Umbilical cord (tissue), 2 donors: ENCODE measurements around the gene FIBP. TPM values are rescaled to one million over a fixed set of nuclear protein-coding genes. Genes with fewer than 3 reads are reported as not detected.

ENCODE experiments used
- DNase-seq: peaks from one replicate; pipeline ENCODE4 v3.0.0-alpha.2; 2015; ENCODE audit warnings: low spot score
- total RNA-seq: library from RNA; depleted of rRNA; stranded (reverse); fragments of >200 nt; gene quantifications from one replicate; pipeline ENCODE4 v1.2.3, GENCODE V29; 2014; ENCODE audit warnings: low replicate concordance; ENCODE audit not compliant: insufficient read depth

Gene FIBP
- total RNA-seq, 1 donor from 2014 or later, result 103 TPM

DNA sequence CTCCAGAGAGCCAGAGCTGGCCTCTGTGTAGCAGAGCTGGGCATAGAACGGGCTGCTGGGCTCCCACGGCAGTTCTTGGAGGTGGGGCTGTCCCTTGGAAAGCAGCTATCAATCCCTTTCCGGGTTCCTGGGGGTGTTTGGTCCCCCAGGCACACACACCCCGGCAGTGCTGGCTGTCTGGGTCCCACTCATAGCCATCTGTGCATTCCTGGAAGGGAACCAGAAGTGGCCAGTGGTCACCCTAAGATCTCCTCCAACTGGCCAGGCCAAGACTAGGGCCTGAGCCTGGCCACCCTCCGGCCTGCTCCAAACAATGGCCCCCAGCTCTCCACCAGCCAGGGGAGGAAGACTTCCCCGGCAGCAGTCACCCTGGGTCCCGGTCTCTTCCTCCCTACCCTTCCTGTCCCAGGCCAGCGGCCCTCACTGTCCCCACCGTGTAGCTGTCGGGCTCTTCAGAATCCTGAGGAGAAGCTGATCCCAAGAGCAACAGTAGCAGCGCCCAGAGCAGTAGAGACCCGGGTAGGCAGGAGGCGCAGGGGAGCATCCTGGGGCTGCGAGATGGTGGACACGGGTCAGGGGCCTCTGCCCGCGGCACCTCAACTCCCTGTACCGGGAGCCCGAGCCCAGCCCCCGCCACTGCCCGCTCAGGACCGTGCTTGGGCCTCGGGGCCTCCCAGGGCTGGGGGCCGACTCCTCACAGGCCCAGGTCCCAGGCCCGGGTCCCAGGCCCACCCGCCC lies 16.3 kb downstream of the FIBP start:
- DNase-seq, result peak; percentile 40

DNA sequence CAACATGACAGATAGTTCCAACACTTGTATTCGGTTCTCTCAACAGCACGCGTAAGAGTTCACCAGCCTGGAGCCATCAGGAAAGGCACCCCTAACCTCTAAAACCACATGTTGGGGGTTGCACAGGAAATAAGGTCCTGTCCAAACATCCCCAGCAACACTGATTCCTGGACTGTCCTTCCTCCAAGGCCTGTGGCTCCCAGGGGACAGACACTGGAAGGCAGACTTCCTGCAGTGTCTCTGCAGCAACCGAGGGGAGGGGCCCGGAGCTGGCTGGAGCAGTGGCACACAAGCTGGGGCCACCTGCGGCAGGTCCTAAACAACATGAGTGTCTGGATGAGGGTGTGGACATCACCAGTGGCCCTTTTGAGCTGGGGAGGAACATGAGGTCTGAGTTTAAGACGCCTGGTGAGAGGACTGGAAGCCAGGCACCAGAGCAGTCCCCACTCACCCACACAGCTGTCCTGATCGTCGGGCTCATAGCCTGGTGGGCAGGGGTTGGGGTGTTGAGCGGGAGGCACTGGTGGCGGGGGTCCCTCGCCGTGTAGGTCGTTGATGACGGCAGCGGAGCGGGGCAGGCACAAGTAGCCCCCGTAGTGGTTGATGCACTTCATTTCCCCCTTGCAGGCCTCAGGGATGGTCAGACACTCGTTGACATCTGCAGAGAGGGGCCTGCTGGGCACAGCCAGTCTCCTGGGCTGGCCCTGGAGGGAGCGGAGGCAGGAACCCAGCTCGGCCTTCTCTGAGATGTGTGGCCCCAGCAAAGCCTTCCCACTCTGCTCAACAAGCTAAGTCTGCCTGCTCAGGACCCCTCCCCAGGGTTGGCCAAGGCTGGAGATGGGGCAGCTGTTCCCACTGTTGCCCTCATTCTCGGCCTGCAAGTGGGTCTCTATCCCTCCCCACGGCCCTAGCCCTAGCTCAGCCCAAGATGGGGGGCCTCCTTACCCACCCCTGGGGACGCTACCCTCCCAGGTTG lies 17.3 kb downstream of the FIBP start:
- no peak for DNase-seq

DNA sequence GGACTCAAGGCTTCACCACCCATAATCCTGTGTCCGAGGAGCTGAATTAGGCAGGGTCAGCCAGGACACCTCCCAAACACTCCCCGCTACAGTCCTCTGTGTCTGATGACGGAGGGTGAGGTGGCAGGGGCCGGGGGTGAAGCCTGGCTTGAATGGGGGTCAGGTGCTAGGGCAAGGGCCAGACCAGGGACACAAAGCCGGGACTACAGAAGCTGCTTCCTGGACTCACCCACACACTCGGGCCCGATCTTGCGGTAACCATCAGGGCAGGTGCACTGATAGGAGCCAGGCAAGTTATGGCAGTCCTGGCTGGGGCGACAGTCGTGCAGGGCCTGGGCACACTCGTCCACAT lies 18.0 kb downstream of the FIBP start:
- no peak for DNase-seq

DNA sequence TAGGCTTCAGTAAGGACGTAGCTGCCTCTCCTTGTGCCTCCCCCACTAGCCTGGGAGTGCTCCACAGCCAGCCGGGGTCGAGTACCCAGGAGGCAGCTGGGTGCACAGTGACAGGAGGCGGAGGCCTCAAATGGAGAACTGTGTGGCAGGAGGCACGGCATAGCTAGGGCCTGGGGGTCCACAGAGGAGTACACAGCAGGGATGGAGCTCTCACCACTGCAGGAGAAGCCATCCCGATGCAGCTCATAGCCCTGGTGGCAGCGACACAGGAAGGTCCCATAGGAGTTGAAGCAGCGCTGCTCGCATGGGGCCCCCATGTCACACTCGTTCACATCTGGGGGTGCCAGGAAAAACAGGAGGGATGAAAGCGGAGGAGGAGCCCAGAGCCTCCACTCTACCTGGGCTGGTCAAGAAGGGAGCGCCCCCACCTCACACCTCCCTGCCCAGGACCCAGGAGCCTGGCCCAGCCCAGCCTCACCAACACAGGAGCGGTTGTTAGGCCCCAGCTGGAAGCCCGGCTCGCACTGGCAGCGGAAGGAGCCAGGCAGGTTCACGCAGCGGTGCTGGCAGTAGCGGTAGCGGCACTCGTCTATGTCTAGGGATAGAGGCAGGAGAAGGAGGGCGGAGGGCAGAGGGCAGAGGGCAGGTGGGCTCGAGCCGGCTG lies 18.5 kb downstream of the FIBP start:
- DNase-seq, result no peak

DNA sequence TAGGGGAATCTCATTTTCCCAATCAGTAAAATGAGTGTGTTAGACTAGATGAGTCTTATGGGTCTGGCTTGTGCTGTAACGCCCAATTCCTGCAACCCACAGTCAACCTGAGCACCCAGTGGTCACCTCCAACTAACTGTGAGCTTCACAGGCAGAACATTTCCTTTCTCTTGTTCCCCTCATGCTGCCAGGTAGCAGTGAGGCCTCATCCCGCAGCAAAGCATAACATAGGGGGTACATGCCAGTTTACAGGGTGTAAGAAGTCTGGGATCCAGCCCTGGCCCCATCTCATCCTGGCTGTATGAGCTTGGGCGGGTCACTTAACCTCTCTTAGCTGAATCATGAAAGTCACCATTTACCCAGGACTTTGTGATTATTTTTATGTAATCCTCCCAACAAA lies 19.4 kb downstream of the FIBP start:
- DNase-seq, result no peak

DNA sequence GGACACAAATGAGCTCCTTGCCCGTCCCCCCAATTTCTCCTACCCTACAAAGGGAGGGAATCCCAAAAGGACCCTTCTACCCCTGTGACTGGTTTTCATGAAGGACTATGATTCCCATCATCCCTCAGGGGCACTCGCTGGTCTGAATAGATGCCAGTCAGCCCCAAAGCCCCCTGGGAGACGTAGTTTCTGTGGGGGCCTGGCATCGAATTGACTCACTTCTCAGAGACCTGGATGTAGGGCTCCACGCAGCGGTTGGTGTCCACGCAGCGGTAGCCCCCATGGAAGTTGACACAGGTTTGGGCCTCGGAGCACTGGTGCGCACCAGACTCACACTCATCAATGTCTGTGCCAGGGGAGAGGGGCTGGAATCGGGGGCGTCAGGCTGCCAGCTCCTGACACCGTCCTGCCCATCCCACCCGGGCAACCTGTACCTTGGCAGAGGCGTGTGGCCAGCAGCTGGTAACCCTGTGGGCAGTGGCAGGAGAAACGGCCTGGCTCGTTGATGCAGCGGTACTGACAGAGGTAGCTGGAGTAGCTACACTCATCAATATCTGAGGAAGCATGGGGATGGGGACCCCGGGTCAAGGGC lies 20.1 kb downstream of the FIBP start:
- no peak for DNase-seq

DNA sequence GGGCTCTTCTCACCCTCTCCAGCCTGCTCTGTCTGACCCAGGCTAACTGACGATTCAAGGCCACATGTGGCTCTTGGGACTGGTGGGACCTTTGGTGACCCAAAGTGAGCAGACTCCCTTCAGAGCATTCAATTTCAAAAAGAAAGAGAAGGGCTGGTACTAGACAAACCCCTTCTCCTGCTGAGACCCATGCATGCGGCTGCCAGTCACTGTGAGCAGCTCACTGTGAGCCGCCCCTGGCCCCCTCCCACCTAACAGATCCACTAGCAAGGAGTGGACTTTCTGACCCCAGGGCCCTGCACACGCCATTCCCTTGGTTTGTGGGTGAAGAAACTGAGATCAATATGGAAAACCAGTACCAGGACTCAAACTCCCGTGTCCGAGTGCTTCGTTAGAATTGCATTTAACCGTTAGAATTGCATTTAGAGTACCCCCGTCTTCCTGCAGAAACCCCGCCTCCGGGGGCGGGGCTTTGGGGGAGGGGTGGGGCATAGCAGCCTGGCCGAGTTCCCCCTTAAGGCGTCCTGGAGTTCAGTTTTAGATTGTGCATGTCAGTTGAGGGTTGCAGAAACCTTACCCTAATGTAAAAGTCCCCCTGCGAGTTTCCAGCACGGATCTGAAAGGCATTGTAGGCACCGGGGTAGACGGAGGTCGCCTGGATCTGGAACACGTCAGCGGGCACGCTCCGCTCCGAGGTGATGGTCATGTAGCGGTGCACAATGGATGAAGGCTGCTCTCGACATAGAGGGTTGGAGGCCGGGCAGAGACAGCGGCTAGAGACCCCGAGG lies 20.8 kb downstream of the FIBP start:
- DNase-seq, result no peak

DNA sequence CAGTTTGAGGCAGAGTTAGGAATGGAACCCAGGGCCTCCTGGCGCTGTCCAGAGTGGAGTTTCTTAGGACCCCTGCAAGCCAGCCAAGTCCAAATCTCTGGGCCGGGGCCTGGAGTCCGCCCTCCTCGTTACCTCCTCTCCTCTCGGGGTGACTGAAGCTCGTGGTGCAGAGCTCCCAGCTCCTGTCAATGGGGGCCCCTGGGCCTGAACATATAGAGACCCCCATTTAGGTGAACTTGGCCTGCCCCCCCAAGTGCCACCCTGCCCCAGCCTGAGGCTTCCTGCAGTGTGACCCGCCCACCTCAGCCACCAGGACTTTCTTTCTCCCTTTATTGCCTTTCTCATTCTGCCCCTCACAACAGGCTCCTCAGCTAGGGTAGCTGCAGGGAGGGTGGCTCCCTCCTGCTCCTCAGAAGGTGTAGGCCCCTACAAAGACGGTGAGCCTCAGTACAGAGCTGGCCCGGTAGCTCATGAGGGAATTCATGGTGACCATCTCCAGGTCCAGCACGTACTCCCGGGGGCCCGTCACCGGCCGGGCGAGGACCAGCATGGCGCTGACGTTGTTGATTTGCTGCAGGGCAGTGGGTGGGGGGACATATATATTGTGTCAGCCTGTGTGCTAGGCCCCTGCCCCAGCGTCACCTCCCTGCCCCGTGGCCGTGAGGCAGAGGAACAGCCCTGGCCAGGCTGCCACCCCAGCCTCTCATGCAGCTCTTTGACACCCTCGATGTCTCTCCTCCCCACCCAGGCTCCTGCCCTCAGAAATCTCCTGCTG lies 21.6 kb downstream of the FIBP start:
- DNase-seq, result no peak

DNA sequence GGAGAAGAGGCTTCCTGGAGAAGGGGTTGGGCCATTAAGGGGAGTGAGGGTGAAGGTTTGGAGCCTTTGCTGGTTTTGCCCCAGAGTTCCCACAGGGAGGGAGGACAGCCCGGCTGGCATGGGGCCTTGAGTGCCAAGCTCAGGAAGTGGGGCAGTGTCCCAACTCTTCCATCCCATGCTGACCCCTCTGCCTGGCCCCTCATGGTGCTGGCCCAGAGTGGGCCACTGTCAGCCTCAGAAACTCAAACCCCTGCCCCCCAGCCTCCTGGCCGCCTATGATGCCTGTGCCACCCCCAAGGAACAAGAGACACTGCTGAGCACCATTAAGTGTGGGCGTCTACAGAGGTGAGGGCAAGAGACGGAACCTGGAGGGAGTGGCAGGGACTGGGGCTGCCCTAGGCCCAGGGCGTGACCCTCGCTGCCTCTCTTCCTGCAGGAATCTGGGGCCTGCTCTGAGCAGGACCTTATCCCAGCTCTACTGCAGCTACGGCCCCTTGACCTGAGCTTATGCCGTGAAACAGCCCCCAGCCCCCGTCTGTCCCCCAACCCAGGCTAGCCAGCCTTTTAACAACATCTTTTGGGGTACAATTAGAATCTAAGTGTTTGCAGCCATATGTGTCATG lies 22.6 kb downstream of the FIBP start:
- no peak for DNase-seq

DNA sequence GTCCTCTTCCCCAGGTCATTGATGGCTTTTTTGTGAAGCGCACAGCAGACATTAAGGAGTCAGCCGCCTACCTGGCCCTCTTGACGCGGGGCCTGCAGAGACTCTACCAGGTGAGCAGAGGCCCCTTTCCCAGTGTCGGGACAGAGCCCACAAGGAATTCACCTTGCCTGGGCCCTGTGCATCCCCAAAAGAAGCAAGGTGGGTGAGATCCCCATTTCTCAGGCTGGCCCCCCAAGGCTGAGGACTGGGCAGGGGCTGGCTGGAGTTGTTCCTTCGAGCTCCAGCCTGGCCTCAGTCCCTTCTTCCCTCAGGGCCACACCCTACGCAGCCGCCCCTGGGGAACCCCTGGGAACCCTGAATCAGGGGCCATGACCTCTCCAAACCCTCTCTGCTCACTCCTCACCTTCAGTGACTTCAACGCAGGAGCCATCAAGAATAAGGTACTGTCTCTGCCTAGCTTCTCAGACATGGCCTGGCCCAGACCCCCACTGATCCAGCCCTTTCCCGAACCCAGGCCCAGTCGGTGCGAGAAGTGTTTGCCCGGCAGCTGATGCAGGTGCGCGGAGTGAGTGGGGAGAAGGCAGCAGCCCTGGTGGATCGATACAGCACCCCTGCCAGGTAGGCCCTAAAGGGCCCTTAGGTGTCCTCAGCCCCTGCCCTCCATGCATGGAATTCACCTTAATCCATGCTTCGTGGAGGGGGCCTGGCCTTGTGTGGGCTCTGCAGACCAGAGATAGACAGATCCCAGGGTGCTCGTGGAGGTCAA lies 23.4 kb downstream of the FIBP start:
- DNase-seq, result no peak

DNA sequence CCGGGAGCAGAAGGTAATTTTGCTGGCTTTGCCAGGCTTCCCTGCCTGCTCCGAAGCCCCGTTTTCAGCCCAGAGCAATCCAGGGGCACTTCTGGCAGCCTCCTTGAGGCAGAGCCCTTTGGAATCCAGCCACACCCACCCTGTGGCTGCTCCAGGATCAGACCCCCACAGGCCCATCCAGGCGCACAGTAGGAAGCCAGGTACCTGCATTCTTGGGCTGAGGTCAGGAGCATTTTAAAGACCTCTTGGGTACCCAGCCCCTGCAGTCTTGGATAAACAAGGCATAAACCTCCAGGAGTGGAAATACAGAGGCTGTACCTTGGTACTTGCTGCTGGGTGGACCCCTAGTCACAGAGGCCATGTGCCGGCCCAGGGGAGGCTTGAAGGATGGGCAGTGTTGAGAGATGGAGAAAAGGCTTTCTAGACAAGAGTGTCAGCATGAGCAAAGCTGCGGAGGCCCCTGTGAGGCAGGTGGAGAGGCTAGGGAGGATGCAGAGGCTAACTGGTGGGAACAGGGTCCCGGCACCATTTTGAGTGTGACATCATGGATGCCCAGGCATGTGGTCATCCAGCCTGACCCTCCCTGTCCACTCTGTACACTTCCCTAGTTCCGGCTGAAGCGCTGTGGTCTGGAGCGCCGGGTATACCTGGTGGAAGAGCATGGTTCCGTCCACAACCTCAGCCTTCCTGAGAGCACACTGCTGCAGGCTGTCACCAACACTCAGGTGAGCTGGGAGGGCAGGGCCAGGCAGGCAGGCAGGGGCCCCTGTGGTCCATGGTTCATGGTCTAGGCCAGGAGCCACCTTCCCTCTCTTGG lies 24.2 kb downstream of the FIBP start:
- no peak for DNase-seq

DNA sequence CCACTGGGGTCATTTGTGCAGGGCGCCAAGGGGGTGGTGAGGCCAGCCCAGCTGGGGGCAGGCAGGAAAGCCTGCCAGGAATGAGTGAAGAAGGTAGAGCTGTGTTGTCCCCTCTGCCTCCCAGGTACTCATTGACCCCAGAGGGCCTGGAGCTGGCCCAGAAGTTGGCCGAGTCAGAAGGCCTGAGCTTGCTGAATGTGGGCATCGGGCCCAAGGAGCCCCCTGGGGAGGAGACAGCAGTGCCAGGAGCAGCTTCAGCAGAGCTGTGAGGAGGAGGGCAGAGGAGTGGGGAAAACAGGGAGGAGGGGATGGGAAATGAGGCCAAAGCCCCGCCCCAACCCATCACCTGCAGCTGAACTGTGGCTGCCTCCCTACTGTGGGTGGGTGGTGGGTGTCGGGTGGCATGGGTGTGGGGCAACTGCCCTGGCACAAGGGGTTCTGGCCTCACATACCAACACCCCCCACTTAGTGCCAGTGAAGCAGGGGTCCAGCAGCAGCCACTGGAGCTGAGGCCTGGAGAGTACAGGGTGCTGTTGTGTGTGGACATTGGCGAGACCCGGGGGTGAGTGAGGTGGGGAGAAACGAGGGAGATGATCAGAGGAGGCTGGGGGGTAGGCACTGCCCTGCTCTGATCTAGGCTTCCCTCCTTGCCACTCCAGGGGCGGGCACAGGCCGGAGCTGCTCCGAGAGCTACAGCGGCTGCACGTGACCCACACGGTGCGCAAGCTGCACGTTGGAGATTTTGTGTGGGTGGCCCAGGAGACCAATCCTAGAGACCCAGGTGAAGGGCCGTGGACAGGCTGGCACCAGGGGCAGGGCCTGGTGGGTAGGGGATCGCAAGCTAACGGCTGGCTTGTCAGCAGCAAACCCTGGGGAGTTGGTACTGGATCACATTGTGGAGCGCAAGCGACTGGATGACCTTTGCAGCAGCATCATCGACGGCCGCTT lies 25.1 kb downstream of the FIBP start:
- no peak for DNase-seq

DNA sequence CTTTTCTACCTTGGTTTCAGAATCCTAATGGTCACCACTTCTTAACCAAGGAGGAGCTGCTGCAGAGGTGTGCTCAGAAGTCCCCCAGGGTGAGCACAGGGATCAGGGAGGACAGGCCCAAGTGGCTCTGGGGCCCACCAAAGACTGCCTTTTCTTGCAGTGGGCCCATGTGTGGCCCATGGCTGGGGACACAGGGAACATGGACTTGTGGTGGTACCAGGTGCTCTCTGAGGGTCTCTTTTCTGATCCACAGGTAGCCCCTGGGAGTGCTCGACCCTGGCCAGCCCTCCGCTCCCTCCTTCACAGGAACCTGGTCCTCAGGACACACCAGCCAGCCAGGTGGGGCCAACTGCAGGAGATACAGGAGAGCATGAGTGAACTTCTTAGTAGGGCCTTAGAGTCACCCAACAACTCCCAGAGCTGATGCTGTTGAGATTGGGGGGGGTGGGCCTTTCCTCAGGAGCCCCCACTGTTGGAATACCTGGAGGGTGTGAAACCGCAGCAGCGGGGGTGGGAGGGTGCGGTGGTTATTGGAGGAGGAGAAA lies 26.0 kb downstream of the FIBP start:
- DNase-seq, result no peak

DNA sequence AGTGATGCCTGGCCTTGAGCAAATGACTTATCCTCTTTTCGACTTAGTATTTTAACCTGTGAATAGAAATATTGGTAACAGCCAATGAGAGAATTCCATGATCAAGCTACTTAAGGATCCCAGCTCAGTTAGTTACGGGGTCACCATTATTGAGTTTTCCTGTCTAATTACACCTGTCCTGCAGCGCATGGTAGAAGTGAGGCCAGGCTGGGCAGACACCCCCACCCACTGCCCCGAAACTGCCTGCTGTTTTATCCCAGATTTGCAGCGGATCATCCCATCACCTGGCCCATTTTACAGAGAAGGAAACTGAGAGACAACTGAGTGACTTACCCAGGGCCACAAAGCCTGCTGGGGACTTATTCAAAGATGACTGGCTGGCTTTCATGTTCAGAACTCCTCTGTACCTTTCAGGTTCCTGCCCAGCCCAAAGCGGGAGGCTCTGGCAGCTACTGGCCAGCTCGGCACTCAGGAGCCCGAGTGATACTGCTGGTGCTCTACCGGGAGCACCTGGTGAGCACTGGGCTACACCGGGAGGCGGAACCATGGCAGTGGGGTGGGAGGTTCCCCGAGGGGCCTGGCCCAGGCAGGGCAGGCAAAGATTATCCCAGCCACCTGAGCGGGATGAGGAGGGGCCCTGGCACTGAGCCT lies 26.6 kb downstream of the FIBP start:
- no peak for DNase-seq

DNA sequence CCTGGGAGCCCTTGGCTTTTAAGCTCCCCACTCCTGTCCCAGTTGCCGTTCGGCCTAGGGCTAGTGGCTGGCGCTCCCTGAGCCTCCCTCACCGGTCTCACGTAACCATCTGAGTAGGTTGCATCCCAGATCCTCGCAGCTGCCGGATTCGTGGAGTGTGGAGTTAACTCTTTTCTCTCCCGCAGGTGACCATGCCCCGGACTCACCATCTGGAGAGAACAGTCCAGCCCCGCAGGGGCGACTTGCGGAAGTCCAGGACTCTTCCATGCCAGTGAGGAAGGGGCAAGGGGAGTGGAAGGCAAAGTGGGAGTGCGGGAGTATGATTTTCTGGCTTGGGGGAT lies 27.1 kb downstream of the FIBP start:
- DNase-seq, result no peak
